ENCODE data around the gene MATR3. TPM values are rescaled to one million over a fixed set of nuclear protein-coding genes. Genes with fewer than 3 reads are reported as not detected.
A peak's percentile ranks its signal among the peaks of the same experiment; 100 is the strongest.

MATR3 gene
- total RNA-seq, 6 donors from 2014 or later, result 125 to 264 (median 158) TPM

GRCh38 chr5:139312075-139312474 is 18.5 kb downstream of the MATR3 start:
- ATAC-seq (ENCODE audit: low FRiP score in 2 of 2) (no peak), DNase-seq (no peak)
- Histone ChIP-seq H3K9me3 (no peaks in the 10 kb centered on the region), H3K27ac (no peak overlapping the region), H3K4me1 (peaks cover 18 to 65% (median 41%) of the 10 kb centered on the region in 4 donors), H3K36me3 (peaks cover 10 to 25% (median 13%) of the 10 kb centered on the region in 4 donors), H3K27me3 (no peaks in the 10 kb centered on the region), H3K4me3 (no peak overlapping the region)
- whole genome bisulfite sequencing, 2 donors, result 92% methylated on average over 9 of the region's 9 CpGs
- TF ChIP-seq POLR2A (IDR thresholded peaks at IDR 0.05), result no peak
- TF ChIP-seq CTCF (IDR thresholded peaks at IDR 0.05), result no peak
- no peak for TF ChIP-seq POLR2AphosphoS5 (IDR thresholded peaks at IDR 0.05)
- TF ChIP-seq EP300 (IDR thresholded peaks at IDR 0.05), result no peak

- Histone ChIP-seq H3K27me3 (no peaks in the 10 kb centered on the region), H3K4me1 (peaks cover 18 to 46% (median 28%) of the 10 kb centered on the region in 4 donors), H3K4me3 (no peak overlapping the region), H3K36me3 (peaks cover 19 to 47% (median 33%) of the 10 kb centered on the region in 4 donors), H3K27ac (no peak overlapping the region), H3K9me3 (no peaks in the 10 kb centered on the region)
- 75 to 76% methylated on average over 1 of the region's 1 CpG for WGBS, 2 donors
- ATAC-seq (ENCODE audit: low FRiP score in 2 of 2) (no peak), DNase-seq (no peak)
- TF ChIP-seq CTCF (IDR thresholded peaks at IDR 0.05) (no peak), EP300 (IDR thresholded peaks at IDR 0.05) (no peak), POLR2A (IDR thresholded peaks at IDR 0.05) (no peak), POLR2AphosphoS5 (IDR thresholded peaks at IDR 0.05) (no peak)
Observed at GRCh38 chr5:139314276-139314675, 20.7 kb downstream of the MATR3 start.

GRCh38 chr5:139315056-139315615 is 21.6 kb downstream of the MATR3 start:
- TF ChIP-seq POLR2A (IDR thresholded peaks at IDR 0.05), result no peak
- no peak for TF ChIP-seq EP300 (IDR thresholded peaks at IDR 0.05)
- no peak for TF ChIP-seq POLR2AphosphoS5 (IDR thresholded peaks at IDR 0.05)
- no peak for TF ChIP-seq CTCF (IDR thresholded peaks at IDR 0.05)
- WGBS, 2 donors, result 78 to 81% methylated on average over 3 of the region's 3 CpGs
- Histone ChIP-seq H3K4me3 (no peak overlapping the region), H3K4me1 (peaks cover 12 to 41% (median 20%) of the 10 kb centered on the region in 4 donors), H3K27me3 (no peaks in the 10 kb centered on the region), H3K9me3 (no peaks in the 10 kb centered on the region), H3K27ac (no peak overlapping the region), H3K36me3 (peaks cover 28 to 56% (median 39%) of the 10 kb centered on the region in 4 donors)
- DNase-seq (no peak), ATAC-seq (ENCODE audit: low FRiP score in 2 of 2) (no peak)

GRCh38 chr5:139335811-139336210 is 42.3 kb downstream of the MATR3 start:
- no peak overlapping the region for H3K4me3 ChIP-seq
- no peak for TF ChIP-seq CTCF (IDR thresholded peaks at IDR 0.05)
- TF ChIP-seq POLR2AphosphoS5 (IDR thresholded peaks at IDR 0.05), result no peak
- TF ChIP-seq POLR2A (IDR thresholded peaks at IDR 0.05), result no peak
- no peak for TF ChIP-seq EP300 (IDR thresholded peaks at IDR 0.05)
- H3K27me3 ChIP-seq, result no peaks in the 10 kb centered on the region
- H3K36me3 ChIP-seq, result peaks cover 2 to 27% (median 5%) of the 10 kb centered on the region in 4 donors
- peaks cover 1 to 3% (median 2%) of the 10 kb centered on the region in 4 donors for H3K4me1 ChIP-seq
- peak overlapping the region in 1 of 4 donors; percentile 34 for H3K27ac ChIP-seq
- ATAC-seq (ENCODE audit: low FRiP score in 2 of 2) (no peak), DNase-seq (no peak)
- H3K9me3 ChIP-seq, result no peaks in the 10 kb centered on the region
- WGBS, 2 donors, result 66 to 75% methylated on average over 6 of the region's 6 CpGs

- H3K4me3 ChIP-seq, result no peak overlapping the region
- 84 to 86% methylated on average over 2 of the region's 2 CpGs for WGBS, 2 donors
- ATAC-seq (ENCODE audit: low FRiP score in 2 of 2), result no peak
Observed at GRCh38 chr5:139340051-139340450, 46.5 kb downstream of the MATR3 start.

More at GRCh38 chr5:139340051-139340450, 46.5 kb downstream of the MATR3 start:
- no peak overlapping the region for H3K27ac ChIP-seq
- no peaks in the 10 kb centered on the region for H3K27me3 ChIP-seq
- no peak for DNase-seq
- H3K36me3 ChIP-seq, result no peaks in the 10 kb centered on the region
- H3K9me3 ChIP-seq, result no peaks in the 10 kb centered on the region
- TF ChIP-seq EP300 (IDR thresholded peaks at IDR 0.05) (no peak), POLR2AphosphoS5 (IDR thresholded peaks at IDR 0.05) (no peak), CTCF (IDR thresholded peaks at IDR 0.05) (no peak), POLR2A (IDR thresholded peaks at IDR 0.05) (no peak)
- peaks cover 27 to 34% (median 31%) of the 10 kb centered on the region in 4 donors for H3K4me1 ChIP-seq
